Peyer's patch (tissue), 4 donors: ENCODE results near the gene P2RX7.

Source experiments
- POLR2A ChIP-seq, 2 donors: fragments of 450-650 bp; IDR thresholded peaks; one replicate each; pipeline ENCODE4 v1.5.1; 2017; ENCODE audit warnings: antibody characterized with exemption in 2 of 2, mild to moderate bottlenecking in 2 of 2, moderate library complexity in 2 of 2
- TF ChIP-seq, protein P1 (sequence below), 6 experiments: fragments of 450-650 bp in 4 of 6; fragments of 200-600 bp in 2 of 6; sonication (generic) in 1 of 6; IDR thresholded peaks; one replicate each; pipeline ENCODE4 v1.5.1; 2017 to 2019; ENCODE audit warnings: antibody characterized with exemption in 6 of 6, mild to moderate bottlenecking in 3 of 6, moderate library complexity in 1 of 6

DNA sequence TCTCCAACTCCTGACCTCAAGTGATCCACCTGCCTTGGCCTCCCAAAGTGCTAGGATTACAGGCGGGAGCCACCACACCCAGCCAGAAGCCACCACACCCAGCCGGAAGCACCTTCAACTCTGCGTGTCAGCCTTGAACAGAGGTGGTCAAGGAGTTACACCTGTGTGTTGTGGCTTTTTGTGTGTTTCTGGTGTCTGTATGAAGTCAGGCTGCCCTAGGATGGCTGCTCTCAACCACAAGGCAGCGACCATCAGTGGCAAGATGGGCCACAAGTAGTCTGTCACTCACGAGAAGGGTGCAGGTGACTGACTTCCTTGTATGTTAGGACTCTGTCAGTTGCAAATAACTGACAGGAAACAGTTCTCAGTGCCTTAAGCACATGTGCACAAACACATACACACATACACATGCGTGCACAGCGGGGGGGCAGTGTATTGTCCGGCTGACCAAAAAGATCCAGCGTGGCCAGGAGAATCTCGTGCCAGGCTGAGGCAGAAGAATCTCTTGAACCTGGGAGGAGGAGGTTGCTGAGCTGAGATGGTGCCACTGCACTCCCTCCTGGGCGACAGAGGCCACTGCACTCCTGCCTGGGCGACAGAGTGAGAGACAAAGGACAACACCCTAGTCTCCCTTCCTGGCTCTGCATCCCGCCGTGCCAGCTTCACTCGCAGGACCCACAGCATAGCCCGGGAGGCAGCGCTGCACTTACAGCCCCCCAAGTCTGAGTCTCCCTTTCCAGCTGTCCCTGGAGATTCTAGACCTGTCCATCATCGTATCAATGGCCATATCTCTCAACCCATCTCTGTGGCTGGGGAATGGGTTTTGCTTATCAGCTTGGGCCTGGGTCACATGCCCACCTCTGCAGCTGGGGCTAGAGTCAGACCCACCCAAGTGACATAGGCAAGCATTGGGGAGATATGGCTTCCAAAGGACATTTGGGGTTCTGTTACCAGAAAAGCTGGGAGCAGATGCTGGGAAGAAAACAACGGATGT, 90.9 kb downstream of the P2RX7 start:
- TF ChIP-seq, protein P1, sequence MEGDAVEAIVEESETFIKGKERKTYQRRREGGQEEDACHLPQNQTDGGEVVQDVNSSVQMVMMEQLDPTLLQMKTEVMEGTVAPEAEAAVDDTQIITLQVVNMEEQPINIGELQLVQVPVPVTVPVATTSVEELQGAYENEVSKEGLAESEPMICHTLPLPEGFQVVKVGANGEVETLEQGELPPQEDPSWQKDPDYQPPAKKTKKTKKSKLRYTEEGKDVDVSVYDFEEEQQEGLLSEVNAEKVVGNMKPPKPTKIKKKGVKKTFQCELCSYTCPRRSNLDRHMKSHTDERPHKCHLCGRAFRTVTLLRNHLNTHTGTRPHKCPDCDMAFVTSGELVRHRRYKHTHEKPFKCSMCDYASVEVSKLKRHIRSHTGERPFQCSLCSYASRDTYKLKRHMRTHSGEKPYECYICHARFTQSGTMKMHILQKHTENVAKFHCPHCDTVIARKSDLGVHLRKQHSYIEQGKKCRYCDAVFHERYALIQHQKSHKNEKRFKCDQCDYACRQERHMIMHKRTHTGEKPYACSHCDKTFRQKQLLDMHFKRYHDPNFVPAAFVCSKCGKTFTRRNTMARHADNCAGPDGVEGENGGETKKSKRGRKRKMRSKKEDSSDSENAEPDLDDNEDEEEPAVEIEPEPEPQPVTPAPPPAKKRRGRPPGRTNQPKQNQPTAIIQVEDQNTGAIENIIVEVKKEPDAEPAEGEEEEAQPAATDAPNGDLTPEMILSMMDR (IDR thresholded peaks at IDR 0.05), result peak in 4 of 6 experiments; percentile 42 to 79 (median 76)
- no peak for TF ChIP-seq POLR2A (IDR thresholded peaks at IDR 0.05)
